Activated T-helper 2 cell treated with anti-CD3 and anti-CD28 coated beads, Interferon-gamma antibody, Interleukin-2, Interleukin-4, amounts not matched to agents 10 μg/mL and 5 μg/mL and 100 μg/mL, durations not matched to agents 14 hours and 24 hours and 36 hours (primary cell): ENCODE data around the gene ABCC5. TPM values are rescaled to one million over a fixed set of nuclear protein-coding genes. Genes with fewer than 3 reads are reported as not detected.

Experiments
- DNase-seq: peaks from one replicate; pipeline ENCODE4 v3.0.0; 2021; ENCODE audit warnings: low spot score
- H3K27ac Mint-ChIP-seq: one replicate; pipeline ENCODE4 v1.8.0; 2021; ENCODE audit warnings: mixed read lengths
- H3K27me3 Mint-ChIP-seq: one replicate; pipeline ENCODE4 v1.8.0; 2021; ENCODE audit warnings: low read depth, mixed read lengths
- H3K36me3 Mint-ChIP-seq: one replicate; pipeline ENCODE4 v1.8.0; 2021; ENCODE audit warnings: low read depth, mixed read lengths
- H3K4me1 Mint-ChIP-seq: one replicate; pipeline ENCODE4 v1.8.0; 2021; ENCODE audit warnings: low read depth, mixed read lengths
- H3K4me3 Mint-ChIP-seq: one replicate; pipeline ENCODE4 v1.8.0; 2021; ENCODE audit warnings: low read depth, mild to moderate bottlenecking, moderate library complexity, mixed read lengths
- H3K9me3 Mint-ChIP-seq: one replicate; pipeline ENCODE4 v1.8.0; 2021; ENCODE audit warnings: mixed read lengths
- intact Hi-C: fragments of 100-400 bp; cut with micrococcal nuclease; formaldehyde crosslinking; loops from one replicate; pipeline ENCODE4 v1.15.1; 2023
- total RNA-seq: library from RNA; stranded (reverse); gene quantifications from 2 replicates; pipeline ENCODE4 v1.2.3, GENCODE V29; 2022

Gene ABCC5
- total RNA-seq, 1 donor from 2014 or later, result 20.6 TPM

DNA sequence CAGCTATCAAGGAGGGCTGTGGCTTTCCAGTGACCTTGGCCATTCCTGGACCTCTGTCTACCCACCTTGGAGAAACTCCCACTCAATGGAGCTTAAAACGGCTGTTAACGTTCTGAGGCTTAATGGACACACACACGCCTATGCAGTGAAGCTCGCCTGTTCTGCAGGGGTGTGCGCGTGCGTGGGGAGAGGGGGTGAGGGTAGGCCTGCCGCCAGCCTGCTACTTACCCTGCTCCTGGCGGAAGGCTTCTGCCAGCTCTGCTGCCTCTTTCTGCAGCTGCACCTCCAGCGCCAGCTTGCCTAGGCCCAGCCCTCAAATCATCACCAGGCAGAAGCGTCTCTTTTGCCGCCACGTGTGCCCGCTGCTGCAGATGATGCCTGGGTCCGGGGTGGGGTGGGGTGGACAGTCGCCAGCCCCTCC, 109.8 kb downstream of the ABCC5 start:
- no peak for DNase-seq
- no peak overlapping the region for H3K4me3 Mint-ChIP-seq
- H3K9me3 Mint-ChIP-seq, result no peaks in the 10 kb centered on the region
- intact Hi-C loops, result no loop called here
- H3K4me1 Mint-ChIP-seq, result no peaks in the 10 kb centered on the region
- H3K36me3 Mint-ChIP-seq, result no peaks in the 10 kb centered on the region
- H3K27me3 Mint-ChIP-seq, result no peaks in the 10 kb centered on the region
- H3K27ac Mint-ChIP-seq, result no peak overlapping the region

DNA sequence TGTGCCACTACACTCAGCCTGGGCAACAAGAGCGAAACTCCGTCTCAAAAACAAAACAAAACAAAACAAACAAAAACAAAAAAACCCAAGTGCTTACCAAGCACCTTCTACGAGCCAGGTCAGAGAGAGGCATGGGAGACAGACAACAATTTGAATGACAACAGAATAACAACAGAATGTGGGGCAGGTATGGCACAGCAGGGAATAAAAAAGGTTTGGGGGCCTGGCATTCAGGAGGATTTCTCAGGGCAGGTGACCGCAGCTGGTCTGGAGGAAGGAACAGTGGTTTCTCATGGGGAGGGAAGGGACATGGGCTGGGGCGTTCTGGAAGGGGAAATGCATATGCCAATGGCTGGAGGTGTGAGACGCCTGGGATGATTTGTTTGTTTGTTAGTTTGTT, 110.5 kb downstream of the ABCC5 start:
- Mint-ChIP-seq H3K4me3 (no peak overlapping the region), H3K27me3 (no peaks in the 10 kb centered on the region), H3K27ac (no peak overlapping the region), H3K9me3 (no peaks in the 10 kb centered on the region), H3K4me1 (no peaks in the 10 kb centered on the region), H3K36me3 (no peaks in the 10 kb centered on the region)
- intact Hi-C loops, result no loop called here
- no peak for DNase-seq

DNA sequence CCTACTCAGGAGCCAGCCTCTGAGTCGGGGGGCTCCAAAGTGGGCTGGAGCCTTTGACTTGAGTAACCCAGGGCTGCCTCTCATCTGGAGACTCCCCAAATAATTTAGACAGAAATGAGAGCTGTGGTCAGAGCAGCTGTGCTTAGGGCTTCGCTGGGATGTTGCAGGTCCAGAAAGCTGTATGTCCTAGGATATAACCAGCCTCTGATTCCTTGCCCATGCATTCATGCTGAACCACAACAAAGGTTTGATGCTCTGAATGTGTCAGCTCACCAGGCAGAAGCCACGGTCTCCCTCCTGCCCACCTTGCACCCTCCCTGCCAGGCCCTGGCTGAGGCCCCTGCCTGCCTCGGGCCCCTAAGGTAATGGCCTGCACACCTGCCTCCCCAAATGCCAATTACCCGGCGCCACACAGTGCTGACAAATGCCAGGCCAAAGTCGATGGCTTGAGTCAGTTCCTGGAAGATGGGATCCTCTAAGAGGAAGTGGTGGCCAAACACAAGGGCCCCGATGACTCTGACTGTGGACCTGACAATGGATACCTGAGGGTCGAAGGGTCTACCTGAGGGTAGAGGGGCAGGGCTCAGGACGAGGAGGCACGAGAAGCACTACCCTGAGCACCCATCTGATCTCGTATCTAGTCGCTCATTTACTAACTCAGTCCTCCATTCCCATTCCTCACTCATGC, 111.3 kb downstream of the ABCC5 start:
- DNase-seq, result no peak
- intact Hi-C loops, result no loop called here
- Mint-ChIP-seq H3K4me3 (no peak overlapping the region), H3K9me3 (no peaks in the 10 kb centered on the region), H3K4me1 (no peaks in the 10 kb centered on the region), H3K27ac (no peak overlapping the region), H3K36me3 (no peaks in the 10 kb centered on the region), H3K27me3 (peaks cover 4% of the 10 kb centered on the region)

DNA sequence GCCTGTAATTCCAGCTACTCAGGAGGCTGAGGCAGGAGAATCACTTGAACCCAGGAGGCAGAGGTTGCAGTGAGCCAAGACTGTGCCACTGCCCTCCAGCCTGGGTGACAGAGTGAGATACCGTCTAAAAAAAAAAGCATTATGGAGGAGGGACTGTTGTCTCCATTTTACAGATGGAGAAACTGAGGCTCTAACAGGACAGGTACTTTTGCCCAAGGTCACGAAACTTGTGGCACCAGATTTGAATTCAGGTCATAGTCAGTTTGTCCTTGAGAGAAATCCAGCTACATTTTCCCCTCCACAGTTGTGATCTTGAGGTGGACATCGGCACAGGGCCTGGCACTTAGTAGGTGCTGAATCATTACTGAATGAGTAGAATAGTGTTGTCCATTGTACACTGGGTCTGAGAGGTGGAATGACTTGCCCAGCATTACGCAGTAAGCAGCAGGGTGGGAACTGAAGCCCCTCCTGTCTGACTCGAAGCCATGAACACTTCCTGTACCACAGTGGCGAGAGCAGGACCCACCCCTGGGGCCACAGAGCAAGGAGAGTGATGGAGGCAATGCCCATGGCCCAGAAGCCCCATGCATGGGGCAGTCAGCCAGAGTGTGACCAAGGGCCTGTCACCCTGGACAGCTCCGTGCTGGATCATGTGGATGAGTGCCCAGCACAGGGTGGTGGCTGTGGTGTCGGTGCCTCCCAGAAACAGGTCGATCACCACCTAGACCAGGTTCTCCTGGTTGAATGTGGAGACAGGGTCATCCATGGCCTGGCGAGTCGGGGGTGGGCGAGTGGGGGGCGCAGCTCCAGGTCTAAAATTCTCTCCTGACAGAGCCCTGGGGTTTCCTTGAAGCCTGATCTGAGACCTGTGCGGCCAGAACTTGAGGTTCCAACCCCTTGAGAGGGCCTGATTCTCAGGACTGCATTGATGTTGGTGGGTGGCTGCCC, 112.6 kb downstream of the ABCC5 start:
- intact Hi-C loops, result no loop called here

DNA sequence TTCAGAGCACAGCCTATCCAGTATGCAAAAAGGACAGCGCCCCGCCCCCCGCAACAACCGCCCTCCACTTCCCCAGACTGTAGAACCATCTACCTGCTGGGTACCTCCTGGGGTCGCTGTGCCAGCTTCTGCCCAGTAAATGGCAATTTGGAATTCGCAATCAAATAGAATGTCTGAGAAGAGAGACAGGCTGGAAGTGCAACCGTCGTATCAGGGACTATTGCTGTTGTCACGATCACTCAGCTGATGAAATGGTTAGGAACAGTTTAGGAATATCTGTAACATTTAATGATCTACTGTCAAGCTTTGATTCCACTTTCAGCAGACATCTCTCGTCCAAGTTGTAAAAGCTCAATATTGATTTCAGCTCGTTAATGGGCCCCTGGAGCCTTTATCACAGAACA, 119.7 kb downstream of the ABCC5 start:
- H3K27ac Mint-ChIP-seq, result no peak overlapping the region
- intact Hi-C loops, result loop anchor here (10.0 kb wide), 1 partner anchor 237 kb away; the partner anchor contains the start of gene EIF2B5
- H3K4me1 Mint-ChIP-seq, result peaks cover 3% of the 10 kb centered on the region
- H3K36me3 Mint-ChIP-seq, result no peaks in the 10 kb centered on the region
- H3K9me3 Mint-ChIP-seq, result no peaks in the 10 kb centered on the region
- no peak for DNase-seq
- peaks cover 11% of the 10 kb centered on the region for H3K27me3 Mint-ChIP-seq
- no peak overlapping the region for H3K4me3 Mint-ChIP-seq

More for the DNA sequence above, 112.6 kb downstream of the ABCC5 start:
- H3K27me3 Mint-ChIP-seq, result peaks cover 8% of the 10 kb centered on the region
- DNase-seq, result no peak
- H3K4me1 Mint-ChIP-seq, result no peaks in the 10 kb centered on the region
- no peak overlapping the region for H3K27ac Mint-ChIP-seq
- H3K36me3 Mint-ChIP-seq, result no peaks in the 10 kb centered on the region
- no peak overlapping the region for H3K4me3 Mint-ChIP-seq
- no peaks in the 10 kb centered on the region for H3K9me3 Mint-ChIP-seq

DNA sequence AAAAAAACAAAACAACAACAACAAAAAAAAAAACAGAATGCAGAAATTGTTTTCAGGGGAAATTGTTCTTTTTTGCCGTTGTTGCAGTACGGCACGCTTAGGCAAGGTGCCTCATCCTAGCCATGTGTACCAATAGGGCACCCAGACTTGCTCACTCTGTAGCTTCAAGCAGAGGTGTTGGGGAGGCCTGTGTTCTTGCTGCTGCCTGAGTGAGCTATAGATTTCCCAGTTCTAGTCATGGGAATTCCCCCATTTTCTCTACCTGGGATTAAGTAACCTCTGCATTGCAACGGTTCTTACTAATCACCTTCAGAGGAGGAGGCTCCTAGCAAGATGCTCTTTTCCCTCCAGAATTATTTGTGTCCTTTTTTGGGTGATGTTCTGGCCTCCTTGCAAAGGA, 120.1 kb downstream of the ABCC5 start:
- Mint-ChIP-seq H3K9me3 (no peaks in the 10 kb centered on the region), H3K27ac (no peak overlapping the region), H3K4me1 (peaks cover 3% of the 10 kb centered on the region), H3K27me3 (peaks cover 11% of the 10 kb centered on the region), H3K4me3 (no peak overlapping the region), H3K36me3 (no peaks in the 10 kb centered on the region)
- intact Hi-C loops, result loop anchor here (10.0 kb wide), 1 partner anchor 237 kb away; the partner anchor contains the start of gene EIF2B5
- no peak for DNase-seq

DNA sequence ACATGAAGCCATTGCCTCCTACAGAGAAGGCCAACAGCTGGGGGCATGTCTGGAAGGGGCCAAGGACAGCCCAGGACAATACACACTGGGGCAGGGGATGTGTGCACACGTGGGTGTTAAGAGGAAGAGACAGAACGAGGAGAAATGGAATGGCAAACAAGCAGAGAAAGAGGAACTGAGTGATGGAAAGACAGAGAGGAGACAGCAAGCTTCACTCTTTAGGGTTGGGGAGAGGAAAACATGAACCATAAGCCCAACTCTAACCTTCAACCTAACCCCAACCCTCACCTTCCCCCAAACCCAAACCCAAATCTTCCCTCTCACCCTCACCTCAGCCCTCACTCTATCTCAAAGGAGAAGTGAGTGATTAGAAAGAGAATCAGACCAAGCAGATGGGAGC, 121.1 kb downstream of the ABCC5 start:
- H3K27me3 Mint-ChIP-seq, result peaks cover 9% of the 10 kb centered on the region
- H3K9me3 Mint-ChIP-seq, result no peaks in the 10 kb centered on the region
- intact Hi-C loops, result loop anchor here (10.0 kb wide), 1 partner anchor 238 kb away; the partner anchor contains the start of gene EIF2B5
- H3K36me3 Mint-ChIP-seq, result no peaks in the 10 kb centered on the region
- H3K4me1 Mint-ChIP-seq, result peaks cover 3% of the 10 kb centered on the region
- no peak for DNase-seq
- H3K27ac Mint-ChIP-seq, result no peak overlapping the region
- no peak overlapping the region for H3K4me3 Mint-ChIP-seq

DNA sequence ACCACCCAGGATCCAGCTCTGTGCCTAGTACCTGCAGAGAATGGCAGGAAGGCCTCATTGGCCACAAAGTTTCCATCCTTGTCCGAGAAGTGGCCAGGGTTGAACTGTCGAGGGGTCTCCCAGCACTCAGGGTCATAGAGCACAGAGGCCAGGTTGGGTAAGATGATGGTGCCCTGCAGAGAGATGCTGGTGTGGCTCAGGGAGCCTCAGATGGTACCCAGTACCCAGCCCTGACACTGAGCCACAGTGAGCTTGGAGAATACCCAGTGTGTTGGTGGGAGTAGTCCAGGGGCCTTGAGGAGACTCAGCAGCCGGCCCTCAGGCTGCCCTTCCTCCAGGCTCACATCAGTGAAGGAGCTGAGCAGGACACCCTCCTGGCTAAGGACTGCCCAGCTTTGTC, 121.5 kb downstream of the ABCC5 start:
- Mint-ChIP-seq H3K36me3 (no peaks in the 10 kb centered on the region), H3K4me1 (peaks cover 3% of the 10 kb centered on the region), H3K4me3 (no peak overlapping the region), H3K27ac (no peak overlapping the region), H3K27me3 (peaks cover 6% of the 10 kb centered on the region), H3K9me3 (no peaks in the 10 kb centered on the region)
- DNase-seq, result no peak
- intact Hi-C loops, result loop anchor here (10.0 kb wide), 1 partner anchor 239 kb away; the partner anchor contains the start of gene EIF2B5

DNA sequence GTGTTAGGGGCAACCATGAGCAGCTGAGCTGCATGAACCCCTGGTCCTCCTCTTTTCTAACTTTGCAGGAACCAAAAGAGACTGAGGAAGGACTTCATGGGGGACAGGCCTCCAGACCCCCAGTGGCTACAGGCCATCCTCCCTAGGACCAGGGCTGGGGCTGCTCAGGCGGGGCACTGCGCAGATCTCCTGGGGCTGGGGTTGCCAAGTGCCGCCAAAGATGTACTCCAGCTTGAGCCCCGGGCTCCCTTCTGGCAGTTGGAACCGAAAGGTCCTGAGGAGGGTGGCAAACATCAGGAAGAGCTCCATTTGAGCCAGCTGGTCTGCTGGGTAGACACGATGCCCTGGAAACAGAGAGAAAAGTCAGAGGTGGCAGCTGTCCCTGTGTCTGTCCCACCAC, 121.9 kb downstream of the ABCC5 start:
- H3K9me3 Mint-ChIP-seq, result no peaks in the 10 kb centered on the region
- no peak for DNase-seq
- peaks cover 3% of the 10 kb centered on the region for H3K4me1 Mint-ChIP-seq
- intact Hi-C loops, result loop anchor here (1.0 to 10.0 kb wide), 3 partner anchors 121 to 394 kb away; partner anchors contain the start of genes ABCC5 and EIF2B5
- H3K4me3 Mint-ChIP-seq, result no peak overlapping the region
- H3K27me3 Mint-ChIP-seq, result peaks cover 6% of the 10 kb centered on the region
- no peak overlapping the region for H3K27ac Mint-ChIP-seq
- H3K36me3 Mint-ChIP-seq, result no peaks in the 10 kb centered on the region

DNA sequence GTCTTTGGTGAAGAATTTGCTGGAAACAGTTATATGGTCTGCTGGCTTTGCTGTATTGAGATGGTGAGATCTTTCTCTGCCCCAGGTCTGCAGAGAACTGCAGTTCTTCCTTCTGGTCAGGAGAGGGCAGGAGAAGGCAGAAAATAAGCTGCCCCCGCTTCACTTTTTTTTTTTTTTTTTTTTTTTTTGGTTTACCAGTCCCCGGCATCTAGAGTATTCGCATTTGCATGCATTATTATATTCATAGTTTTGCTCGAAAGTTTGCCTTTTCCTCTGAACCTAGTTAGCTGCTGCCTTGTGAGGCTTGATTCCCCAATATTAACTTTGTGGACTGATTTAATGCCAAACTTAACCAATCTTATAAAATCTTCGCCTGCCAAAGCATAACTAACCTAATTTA, 122.4 kb downstream of the ABCC5 start:
- DNase-seq, result no peak
- Mint-ChIP-seq H3K4me1 (peaks cover 3% of the 10 kb centered on the region), H3K27me3 (peaks cover 5% of the 10 kb centered on the region), H3K27ac (no peak overlapping the region), H3K9me3 (no peaks in the 10 kb centered on the region), H3K4me3 (no peak overlapping the region), H3K36me3 (no peaks in the 10 kb centered on the region)
- intact Hi-C loops, result loop anchor here (1.0 to 10.0 kb wide), 3 partner anchors 122 to 394 kb away; partner anchors contain the start of genes ABCC5 and EIF2B5

DNA sequence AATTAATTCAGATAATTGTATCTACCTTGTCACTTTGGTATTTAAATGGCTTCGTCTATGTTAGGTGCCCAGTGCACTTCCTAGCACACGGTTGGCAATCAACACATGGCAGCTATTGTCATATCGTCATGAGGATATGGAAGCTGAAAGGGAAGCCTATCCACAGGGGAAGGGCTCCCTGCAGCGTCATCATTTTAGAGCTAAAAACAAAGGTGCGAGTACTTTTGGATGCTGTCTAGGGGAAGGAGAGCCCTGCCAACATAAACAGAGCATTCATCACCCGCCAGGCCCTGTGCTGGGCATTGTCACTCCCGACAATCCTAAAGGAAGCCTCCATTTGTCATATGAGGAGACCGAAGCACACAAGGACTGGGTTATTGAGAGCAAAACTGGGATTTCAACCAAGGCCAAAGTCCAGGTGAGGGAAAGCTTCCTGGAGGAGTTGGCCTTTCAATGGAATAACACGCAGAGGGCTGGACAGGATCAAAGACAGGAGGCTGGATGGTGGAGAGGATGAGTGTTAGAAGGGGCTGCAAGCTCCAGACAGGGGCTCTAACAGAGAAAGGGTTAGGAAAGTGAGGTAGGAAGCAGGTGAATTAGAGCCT, 125.0 kb downstream of the ABCC5 start:
- no peak for DNase-seq
- no peaks in the 10 kb centered on the region for H3K9me3 Mint-ChIP-seq
- peaks cover 7% of the 10 kb centered on the region for H3K27me3 Mint-ChIP-seq
- no peak overlapping the region for H3K4me3 Mint-ChIP-seq
- H3K4me1 Mint-ChIP-seq, result peaks cover 3% of the 10 kb centered on the region
- intact Hi-C loops, result loop anchor here (10.0 kb wide), 1 partner anchor 242 kb away; the partner anchor contains the start of gene EIF2B5
- H3K27ac Mint-ChIP-seq, result no peak overlapping the region
- no peaks in the 10 kb centered on the region for H3K36me3 Mint-ChIP-seq

DNA sequence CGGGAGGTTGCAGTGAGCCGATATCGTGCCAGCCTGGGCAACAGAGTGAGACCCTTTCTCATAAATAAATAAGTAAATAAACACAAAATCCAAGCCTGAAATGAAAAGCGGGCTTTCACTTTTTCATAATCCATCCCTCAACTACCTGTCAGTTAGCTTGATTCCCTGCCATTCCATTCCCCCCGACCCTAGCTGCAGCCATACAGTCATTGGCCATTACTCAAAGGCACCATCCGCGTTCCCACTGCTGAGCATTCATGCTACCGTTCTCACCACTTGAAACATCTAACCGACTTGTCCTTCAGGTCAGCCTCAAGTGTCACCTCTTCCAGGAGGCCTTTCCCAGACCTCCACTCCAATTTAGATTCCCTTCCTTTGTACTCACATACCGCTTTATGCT, 131.9 kb downstream of the ABCC5 start:
- Mint-ChIP-seq H3K9me3 (no peaks in the 10 kb centered on the region), H3K27ac (no peak overlapping the region), H3K4me1 (peaks cover 24% of the 10 kb centered on the region), H3K4me3 (peak overlapping the region; percentile 34), H3K36me3 (peaks cover 8% of the 10 kb centered on the region), H3K27me3 (peaks cover 5% of the 10 kb centered on the region)
- intact Hi-C loops, result loop anchor here (2.0 kb wide), 3 partner anchors 61 to 417 kb away; partner anchors contain the start of genes ALG3, EEF1AKMT4 and MAP6D1
- no peak for DNase-seq
